ENCODE data around the gene PICALM. TPM values are rescaled to one million over a fixed set of nuclear protein-coding genes. Genes with fewer than 3 reads are reported as not detected.

PICALM gene
- total and polyA plus RNA-seq, 2 of the 13 experiments (the other 11 are each of a cell fraction or from before 2014, with no cell fraction given), result 97.6 to 154 TPM

GRCh38 chr11:86035164-86035563 is 33.7 kb downstream of the PICALM start:
- TF ChIP-seq SUZ12 (IDR thresholded peaks at IDR 0.05; ENCODE audit: low read depth, low read length) (no peak), SALL1 (CRISPR knock-in tag; IDR thresholded peaks at IDR 0.05) (no peak), BCL6 (CRISPR knock-in tag; IDR thresholded peaks at IDR 0.05) (no peak)
- TF ChIP-seq, protein P1, sequence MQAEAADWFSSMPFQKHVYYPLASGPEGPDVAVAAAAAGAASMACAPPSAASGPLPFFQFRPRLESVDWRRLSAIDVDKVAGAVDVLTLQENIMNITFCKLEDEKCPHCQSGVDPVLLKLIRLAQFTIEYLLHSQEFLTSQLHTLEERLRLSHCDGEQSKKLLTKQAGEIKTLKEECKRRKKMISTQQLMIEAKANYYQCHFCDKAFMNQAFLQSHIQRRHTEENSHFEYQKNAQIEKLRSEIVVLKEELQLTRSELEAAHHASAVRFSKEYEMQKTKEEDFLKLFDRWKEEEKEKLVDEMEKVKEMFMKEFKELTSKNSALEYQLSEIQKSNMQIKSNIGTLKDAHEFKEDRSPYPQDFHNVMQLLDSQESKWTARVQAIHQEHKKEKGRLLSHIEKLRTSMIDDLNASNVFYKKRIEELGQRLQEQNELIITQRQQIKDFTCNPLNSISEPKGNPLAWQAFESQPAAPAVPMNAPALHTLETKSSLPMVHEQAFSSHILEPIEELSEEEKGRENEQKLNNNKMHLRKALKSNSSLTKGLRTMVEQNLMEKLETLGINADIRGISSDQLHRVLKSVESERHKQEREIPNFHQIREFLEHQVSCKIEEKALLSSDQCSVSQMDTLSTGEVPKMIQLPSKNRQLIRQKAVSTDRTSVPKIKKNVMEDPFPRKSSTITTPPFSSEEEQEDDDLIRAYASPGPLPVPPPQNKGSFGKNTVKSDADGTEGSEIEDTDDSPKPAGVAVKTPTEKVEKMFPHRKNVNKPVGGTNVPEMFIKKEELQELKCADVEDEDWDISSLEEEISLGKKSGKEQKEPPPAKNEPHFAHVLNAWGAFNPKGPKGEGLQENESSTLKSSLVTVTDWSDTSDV (CRISPR knock-in tag; IDR thresholded peaks at IDR 0.05), result no peak
- Histone ChIP-seq H3K27me3 (ENCODE audit: control insufficient read depth in 1 of 2, insufficient read depth in 2 of 2, low read length in 2 of 2) (no peaks in the 10 kb centered on the region), H2AFZ (ENCODE audit: low read length) (no peak overlapping the region), H3K9ac (ENCODE audit: insufficient read depth, low read depth, low read length) (no peak overlapping the region), H3K9me3 (ENCODE audit: low read length) (no peaks in the 10 kb centered on the region), H3K27ac (ENCODE audit: extremely low read length, insufficient read depth, low read length) (no peak overlapping the region), H3K79me2 (ENCODE audit: insufficient read depth, low read length) (peaks cover 85% of the 10 kb centered on the region), H3K36me3 (replicated peaks in 1 of 2; ENCODE audit: control insufficient read depth in 1 of 2, insufficient read depth in 2 of 2, low read length in 2 of 2) (peaks cover 2 to 4% of the 10 kb centered on the region in 2 experiments; a peak in 3 of 5 replicates), H3K4me1 (ENCODE audit: insufficient read depth, low read length) (peaks cover 32% of the 10 kb centered on the region), H3K4me3 (replicated peaks in 1 of 3; ENCODE audit: insufficient read depth in 1 of 3, low read depth in 2 of 3, low read length in 3 of 3) (no peak overlapping the region), H4K20me1 (ENCODE audit: insufficient read depth, low read length) (peaks cover 11% of the 10 kb centered on the region; the same call in 1 of the 2 replicates), H3K4me2 (ENCODE audit: low read depth, low read length) (no peak overlapping the region)
- ChIA-PET POLR2A (no interaction called here), CTCF (ENCODE audit: low intra/inter-chr PET ratio, low total read pairs) (no interaction called here)
- 83% methylated on average over 1 of the region's 1 CpG for WGBS (ENCODE audit: low lambda C conversion rate)
- in situ Hi-C loops (cut with HindIII; ENCODE audit: extremely low pct_ligation_motif_present, low pct_unique_long_range_greater_than_20kb) (loop anchor here (25.0 kb wide), 1 partner anchor 177 kb away; no protein-coding TSS in a partner anchor), intact Hi-C loops (cut with micrococcal nuclease; ENCODE audit: unreplicated experiment) (loop anchor here (10.0 kb wide), 1 partner anchor 180 kb away; the partner anchor contains the start of gene CCDC83)
- BruUV-seq (replicated peaks), result no TSS peak
- ATAC-seq (peak; percentile 47; the same call in 1 of the 3 replicates), DNase-seq (ENCODE audit: low spot score) (no peak), FAIRE-seq (no peak)

GRCh38 chr11:86034710-86035109 is 34.2 kb downstream of the PICALM start:
- ChIA-PET CTCF (ENCODE audit: low intra/inter-chr PET ratio, low total read pairs) (no interaction called here), POLR2A (no interaction called here)
- Histone ChIP-seq H3K4me1 (ENCODE audit: insufficient read depth, low read length) (peaks cover 32% of the 10 kb centered on the region), H3K9ac (ENCODE audit: insufficient read depth, low read depth, low read length) (no peak overlapping the region), H3K27me3 (ENCODE audit: control insufficient read depth in 1 of 2, insufficient read depth in 2 of 2, low read length in 2 of 2) (no peaks in the 10 kb centered on the region), H3K4me2 (ENCODE audit: low read depth, low read length) (no peak overlapping the region), H4K20me1 (ENCODE audit: insufficient read depth, low read length) (peaks cover 11% of the 10 kb centered on the region; the same call in 1 of the 2 replicates), H3K79me2 (ENCODE audit: insufficient read depth, low read length) (peaks cover 81% of the 10 kb centered on the region), H3K4me3 (replicated peaks in 1 of 3; ENCODE audit: insufficient read depth in 1 of 3, low read depth in 2 of 3, low read length in 3 of 3) (no peak overlapping the region), H2AFZ (ENCODE audit: low read length) (no peak overlapping the region), H3K9me3 (ENCODE audit: low read length) (no peaks in the 10 kb centered on the region), H3K27ac (ENCODE audit: extremely low read length, insufficient read depth, low read length) (no peak overlapping the region), H3K36me3 (replicated peaks in 1 of 2; ENCODE audit: control insufficient read depth in 1 of 2, insufficient read depth in 2 of 2, low read length in 2 of 2) (peaks cover 2 to 4% of the 10 kb centered on the region in 2 experiments; a peak in 3 of 5 replicates)
- BruUV-seq (replicated peaks), result no TSS peak
- FAIRE-seq, result no peak
- 92% methylated on average over 2 of the region's 2 CpGs for WGBS (ENCODE audit: low lambda C conversion rate)
- intact Hi-C loops (cut with micrococcal nuclease; ENCODE audit: unreplicated experiment) (loop anchor here (10.0 kb wide), 1 partner anchor 180 kb away; the partner anchor contains the start of gene CCDC83), in situ Hi-C loops (cut with HindIII; ENCODE audit: extremely low pct_ligation_motif_present, low pct_unique_long_range_greater_than_20kb) (loop anchor here (25.0 kb wide), 1 partner anchor 178 kb away; no protein-coding TSS in a partner anchor)
- DNase-seq (ENCODE audit: low spot score), result no peak
- no peak for ATAC-seq
- TF ChIP-seq THAP11 (CRISPR knock-in tag; IDR thresholded peaks at IDR 0.05) (no peak), MIER2 (CRISPR knock-in tag; IDR thresholded peaks at IDR 0.05) (no peak), ZFAT (CRISPR knock-in tag; conservative IDR thresholded peaks at IDR 0.05) (no peak), SNAPC5 (CRISPR knock-in tag; IDR thresholded peaks at IDR 0.05; ENCODE audit: borderline replicate concordance) (no peak), KLF12 (CRISPR knock-in tag; IDR thresholded peaks at IDR 0.05; ENCODE audit: borderline replicate concordance) (no peak), ZNF441 (CRISPR knock-in tag; IDR thresholded peaks at IDR 0.05; ENCODE audit: borderline replicate concordance) (no peak), ARHGAP35 (CRISPR knock-in tag; IDR thresholded peaks at IDR 0.05; ENCODE audit: borderline replicate concordance) (no peak), ZMAT3 (CRISPR knock-in tag; conservative IDR thresholded peaks at IDR 0.05) (no peak), HIVEP1 (CRISPR knock-in tag; IDR thresholded peaks at IDR 0.05) (no peak)
- TF ChIP-seq, protein P2, sequence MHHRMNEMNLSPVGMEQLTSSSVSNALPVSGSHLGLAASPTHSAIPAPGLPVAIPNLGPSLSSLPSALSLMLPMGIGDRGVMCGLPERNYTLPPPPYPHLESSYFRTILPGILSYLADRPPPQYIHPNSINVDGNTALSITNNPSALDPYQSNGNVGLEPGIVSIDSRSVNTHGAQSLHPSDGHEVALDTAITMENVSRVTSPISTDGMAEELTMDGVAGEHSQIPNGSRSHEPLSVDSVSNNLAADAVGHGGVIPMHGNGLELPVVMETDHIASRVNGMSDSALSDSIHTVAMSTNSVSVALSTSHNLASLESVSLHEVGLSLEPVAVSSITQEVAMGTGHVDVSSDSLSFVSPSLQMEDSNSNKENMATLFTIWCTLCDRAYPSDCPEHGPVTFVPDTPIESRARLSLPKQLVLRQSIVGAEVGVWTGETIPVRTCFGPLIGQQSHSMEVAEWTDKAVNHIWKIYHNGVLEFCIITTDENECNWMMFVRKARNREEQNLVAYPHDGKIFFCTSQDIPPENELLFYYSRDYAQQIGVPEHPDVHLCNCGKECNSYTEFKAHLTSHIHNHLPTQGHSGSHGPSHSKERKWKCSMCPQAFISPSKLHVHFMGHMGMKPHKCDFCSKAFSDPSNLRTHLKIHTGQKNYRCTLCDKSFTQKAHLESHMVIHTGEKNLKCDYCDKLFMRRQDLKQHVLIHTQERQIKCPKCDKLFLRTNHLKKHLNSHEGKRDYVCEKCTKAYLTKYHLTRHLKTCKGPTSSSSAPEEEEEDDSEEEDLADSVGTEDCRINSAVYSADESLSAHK (CRISPR knock-in tag; IDR thresholded peaks at IDR 0.05; ENCODE audit: borderline replicate concordance), result no peak
